ENCODE data around the gene PLXND1. TPM values are rescaled to one million over a fixed set of nuclear protein-coding genes. Genes with fewer than 3 reads are reported as not detected.
"Not testable (repeated sequence)": the region's sequence is repeated elsewhere in the genome, so short reads cannot be mapped to it uniquely, and the experiment has no call there.

PLXND1 gene
- total RNA-seq, 1 donor, result 357 TPM

DNA sequence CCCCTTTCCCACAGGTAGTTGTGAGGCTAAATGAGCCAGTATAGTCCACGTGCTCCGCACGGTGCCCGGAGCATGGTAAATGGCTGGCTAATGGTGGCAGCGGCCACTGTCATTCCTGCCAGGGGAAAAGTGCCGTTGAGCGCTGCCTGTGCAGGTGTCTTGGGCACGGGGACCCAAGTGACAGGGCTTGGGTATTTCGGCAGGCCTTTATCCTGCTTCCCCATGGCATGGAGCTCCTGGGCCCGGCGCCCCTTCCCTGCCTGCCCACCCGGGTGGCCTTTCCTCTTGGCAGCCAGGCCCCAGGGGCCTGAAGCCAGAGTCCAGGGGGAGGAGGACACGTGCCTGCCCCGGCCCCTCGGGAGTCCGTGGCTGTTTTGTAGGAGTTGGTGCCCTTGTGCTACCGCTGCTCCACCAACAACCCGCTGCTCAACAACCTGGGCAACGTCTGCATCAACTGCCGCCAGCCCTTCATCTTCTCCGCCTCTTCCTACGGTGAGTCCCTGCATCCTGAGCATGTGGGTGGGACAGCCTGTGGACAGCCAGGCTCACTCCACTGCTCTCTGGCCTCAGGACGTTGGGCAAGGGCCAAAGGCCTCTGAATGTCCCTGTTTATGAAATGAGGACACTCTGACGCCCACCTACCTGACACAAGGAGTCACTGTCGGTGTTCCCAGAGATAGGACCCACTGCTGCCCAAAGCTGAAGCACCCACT lies 91.2 kb downstream of the PLXND1 start:
- DNase-seq (ENCODE audit: low read depth in 2 of 3, low spot score in 2 of 3), result not testable (repeated sequence)

DNA sequence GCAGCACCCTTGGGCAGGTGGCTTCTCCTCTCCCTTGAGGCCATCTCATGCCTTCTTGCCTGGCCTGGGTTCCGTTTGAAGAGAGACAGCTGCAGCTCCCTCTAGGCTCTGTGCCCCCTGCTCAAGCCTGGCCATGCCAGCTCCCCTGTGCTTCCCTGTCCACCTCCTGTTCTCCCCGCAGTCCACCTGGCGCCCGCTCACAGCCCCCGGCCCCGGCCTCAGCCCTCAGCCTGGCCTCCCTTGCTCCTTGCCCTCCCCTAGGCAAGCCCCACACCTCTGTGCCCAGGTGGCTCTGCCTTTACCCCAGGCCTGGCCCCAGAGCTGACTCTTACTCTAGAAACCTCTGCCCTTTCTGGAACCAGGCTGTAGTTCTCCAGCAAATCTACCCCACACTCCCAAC lies 91.9 kb downstream of the PLXND1 start:
- no peak for DNase-seq (ENCODE audit: low read depth in 2 of 3, low spot score in 2 of 3)

DNA sequence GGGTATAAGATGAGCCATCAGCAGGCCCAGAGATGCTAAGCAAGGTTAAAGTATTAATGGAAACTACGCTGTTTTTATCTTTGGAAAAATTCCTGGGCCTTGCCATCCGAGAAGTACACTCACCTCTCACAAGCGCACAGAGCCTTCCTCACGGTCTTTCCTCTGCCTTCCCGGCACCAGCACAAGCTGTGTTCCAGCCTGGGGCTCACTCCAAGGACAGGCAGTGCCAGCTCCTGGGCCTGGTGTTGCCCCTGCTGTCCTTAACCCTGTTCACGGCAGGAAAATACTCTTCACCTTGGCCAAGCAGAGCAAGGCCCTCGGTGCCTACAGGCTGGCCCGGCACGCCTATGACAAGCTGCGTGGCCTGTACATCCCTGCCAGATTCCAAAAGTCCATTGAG lies 92.4 kb downstream of the PLXND1 start:
- DNase-seq (ENCODE audit: low read depth in 2 of 3, low spot score in 2 of 3), result no peak

GRCh38 chr3:129513705-129514104 lies 92.8 kb downstream of the PLXND1 start:
- DNase-seq (ENCODE audit: low read depth in 2 of 3, low spot score in 2 of 3), result no peak

- no peak for DNase-seq (ENCODE audit: low read depth in 2 of 3, low spot score in 2 of 3)
Observed at GRCh38 chr3:129512595-129512994, 93.9 kb downstream of the PLXND1 start.

DNA sequence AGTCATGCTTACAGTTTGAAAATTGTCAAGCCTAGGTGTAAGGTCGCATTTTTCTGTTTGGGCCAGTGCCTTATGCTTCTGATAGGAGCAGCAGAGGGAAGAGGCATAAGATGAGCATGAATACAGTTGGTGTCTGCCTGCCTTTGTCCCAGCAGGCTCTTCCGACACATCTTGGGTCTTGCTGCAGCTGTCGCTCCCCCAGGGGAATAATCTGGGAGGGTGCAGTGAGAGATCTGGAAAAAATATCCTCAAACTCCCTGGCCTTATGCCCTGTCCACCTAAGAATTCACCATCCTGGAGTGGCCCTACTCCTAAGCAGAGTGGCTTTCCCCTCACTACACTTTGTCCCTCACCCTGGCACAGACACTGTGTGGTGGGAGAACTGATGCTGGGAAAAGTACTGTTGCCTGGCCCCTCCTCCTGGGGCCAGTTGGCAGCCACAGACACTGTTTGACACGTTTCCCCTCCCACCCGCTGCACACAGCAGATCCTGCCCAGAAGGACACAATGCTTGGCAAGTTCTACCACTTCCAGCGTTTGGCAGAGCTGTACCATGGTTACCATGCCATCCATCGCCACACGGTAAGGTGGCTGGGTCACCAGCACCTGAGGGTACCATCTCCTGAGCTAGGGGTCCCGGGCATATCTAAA lies 99.2 kb downstream of the PLXND1 start:
- DNase-seq (ENCODE audit: low read depth in 2 of 3, low spot score in 2 of 3), result no peak

DNA sequence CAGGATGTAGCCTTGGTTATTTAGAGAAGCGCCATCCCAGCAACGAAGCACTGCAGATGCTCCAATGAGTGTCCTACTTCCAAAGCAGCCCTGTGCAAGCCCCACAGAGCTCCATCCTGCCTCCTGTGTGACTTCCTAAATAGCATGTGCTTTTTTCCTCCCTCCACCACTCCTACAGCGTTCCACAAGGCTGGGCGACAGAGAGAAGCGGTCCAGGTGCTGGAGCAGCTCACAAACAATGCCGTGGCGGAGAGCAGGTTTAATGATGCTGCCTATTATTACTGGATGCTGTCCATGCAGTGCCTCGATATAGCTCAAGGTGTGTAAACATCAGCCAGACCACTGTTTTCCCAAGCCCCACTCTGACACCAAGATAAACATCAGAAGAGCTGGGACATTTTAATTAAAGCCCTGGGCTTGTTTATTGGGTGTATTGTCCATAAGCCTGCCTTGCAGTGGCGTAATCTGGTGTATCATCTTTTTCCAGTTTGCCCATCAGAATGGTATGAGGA lies 100.2 kb downstream of the PLXND1 start:
- no peak for DNase-seq (ENCODE audit: low read depth in 2 of 3, low spot score in 2 of 3)

DNA sequence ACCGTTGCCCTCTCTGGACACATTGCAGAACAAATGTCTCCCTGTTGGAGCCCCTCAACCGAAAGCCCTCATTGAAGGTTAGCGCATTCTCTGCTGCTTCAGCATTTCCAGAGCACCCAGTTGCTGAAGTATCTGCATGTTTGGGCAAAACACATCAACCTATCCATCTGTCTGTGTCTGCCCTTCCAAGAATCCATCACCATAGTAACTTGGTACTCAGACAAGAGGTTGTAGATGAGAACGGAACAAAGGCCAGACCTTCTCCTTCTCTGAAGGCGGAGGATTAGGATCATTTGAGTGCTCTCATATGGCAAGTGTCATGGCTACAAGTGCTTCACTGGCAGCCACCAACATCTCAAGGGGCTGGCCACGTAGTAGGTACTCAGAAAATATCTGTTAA lies 101.1 kb downstream of the PLXND1 start:
- DNase-seq (ENCODE audit: low read depth in 2 of 3, low spot score in 2 of 3), result no peak

Small RNAs within 50 kb of the gene (small RNA-seq; reads per million reads assigned to genes)
- gene RN7SL752P, result not detected

Other genes with a start within 250 kb of the PLXND1 start
- 0.27 TPM for gene EFCAB12, start 178.0 kb downstream of the PLXND1 start, total RNA-seq
- gene MBD4, start 166.7 kb downstream of the PLXND1 start, total RNA-seq, result 32.9 TPM
- 42.3 TPM for gene IFT122, start 166.5 kb downstream of the PLXND1 start, total RNA-seq
- under 0.01 TPM for gene RHO, start 78.0 kb downstream of the PLXND1 start, total RNA-seq
- gene H1-8, start 63.5 kb downstream of the PLXND1 start, total RNA-seq, result not detected